Liver (tissue), 9 donors: ENCODE data around the gene UBE2K. TPM values are rescaled to one million over a fixed set of nuclear protein-coding genes. Genes with fewer than 3 reads are reported as not detected.

ENCODE experiments used
- DNase-seq: peaks from one replicate; pipeline ENCODE4 v3.0.0-alpha.2; 2017; ENCODE audit warnings: low spot score
- H3K27ac ChIP-seq, 2 donors: one replicate each; pipeline ENCODE4 v1.7.0; 2013; ENCODE audit warnings: inconsistent platforms in 2 of 2, low read length in 2 of 2, control low read depth in 1 of 2, low read depth in 1 of 2, mild to moderate bottlenecking in 1 of 2
- H3K27me3 ChIP-seq, 4 donors: one replicate each; pipeline versions ENCODE4 v1.6.1 to v1.7.0; 2013; ENCODE audit warnings: low read length in 3 of 4, inconsistent platforms in 1 of 4, mild to moderate bottlenecking in 1 of 4, moderate library complexity in 1 of 4; ENCODE audit not compliant: control insufficient read depth in 4 of 4, insufficient read depth in 4 of 4
- H3K36me3 ChIP-seq, 4 donors: one replicate each; pipeline versions ENCODE4 v1.6.1 to v1.7.0; 2013; ENCODE audit warnings: low read length in 3 of 4, mild to moderate bottlenecking in 3 of 4, low read depth in 1 of 4, moderate library complexity in 1 of 4; ENCODE audit not compliant: control insufficient read depth in 4 of 4, insufficient read depth in 3 of 4
- H3K4me1 ChIP-seq, 4 donors: one replicate each; pipeline versions ENCODE4 v1.6.1 to v1.7.0; 2013; ENCODE audit warnings: low read length in 3 of 4, mild to moderate bottlenecking in 3 of 4, moderate library complexity in 1 of 4; ENCODE audit not compliant: control insufficient read depth in 4 of 4, insufficient read depth in 4 of 4
- H3K4me3 ChIP-seq, 3 donors: one replicate each; pipeline versions ENCODE4 v1.6.1 to v1.7.0; 2013; ENCODE audit warnings: low read length in 3 of 3, control low read depth in 1 of 3, low read depth in 1 of 3, mild to moderate bottlenecking in 1 of 3
- H3K9ac ChIP-seq, 2 donors: one replicate each; pipeline ENCODE4 v1.7.0; 2013; ENCODE audit warnings: low read length in 2 of 2, mild to moderate bottlenecking in 2 of 2, moderate library complexity in 2 of 2, control low read depth in 1 of 2, low read depth in 1 of 2
- H3K9me3 ChIP-seq, 4 donors: one replicate each; pipeline versions ENCODE4 v1.6.1 to v1.7.0; 2013; ENCODE audit warnings: low read length in 3 of 4; ENCODE audit not compliant: control insufficient read depth in 4 of 4
- CTCF ChIP-seq: fragments of 150-350 bp; IDR thresholded peaks from 2 replicates; pipeline ENCODE4 v1.5.1; 2017; ENCODE audit warnings: improper control_type of control experiment, low read depth, low read length; ENCODE audit not compliant: missing input control
- EGR1 ChIP-seq, 2 donors: IDR thresholded peaks; 2 replicates each; pipeline ENCODE4 v1.6.1; 2016 to 2018; ENCODE audit warnings: antibody characterized with exemption in 2 of 2, low read depth in 2 of 2
- FOXA1 ChIP-seq: IDR thresholded peaks from 2 replicates; pipeline ENCODE4 v1.6.1; 2016; ENCODE audit warnings: antibody characterized with exemption
- GABPA ChIP-seq, 2 donors: IDR thresholded peaks in 1 of 2; conservative IDR thresholded peaks in 1 of 2; 2 replicates each; pipeline ENCODE4 v1.6.1; 2016; ENCODE audit warnings: antibody characterized with exemption in 2 of 2, mild to moderate bottlenecking in 1 of 2, moderate library complexity in 1 of 2
- JUND ChIP-seq, 2 donors: IDR thresholded peaks; 2 replicates each; pipeline ENCODE4 v1.6.1; 2016; ENCODE audit warnings: antibody characterized with exemption in 2 of 2
- RAD21 ChIP-seq, 2 donors: IDR thresholded peaks; 2 replicates each; pipeline ENCODE4 v1.6.1; 2016; ENCODE audit warnings: antibody characterized with exemption in 2 of 2, mild to moderate bottlenecking in 2 of 2
- RXRA ChIP-seq, 2 donors: IDR thresholded peaks; 2 replicates each; pipeline ENCODE4 v1.6.1; 2017 to 2018; ENCODE audit warnings: antibody characterized with exemption in 2 of 2, mild to moderate bottlenecking in 1 of 2
- YY1 ChIP-seq: IDR thresholded peaks from 2 replicates; pipeline ENCODE4 v1.6.1; 2016; ENCODE audit warnings: antibody characterized with exemption, mild to moderate bottlenecking
- WGBS: extraction: QIAGEN DNeasy Blood & Tissue Kit; methylation state at CpG from one replicate; pipeline ENCODE4 v1.1.7; 2013; 5-methylcytosine and 5-hydroxymethylcytosine counted together
- polyA plus RNA-seq, 2 donors: library from polyadenylated mRNA; stranded (reverse) in 1 of 2; unstranded in 1 of 2; fragments of 200-250 nt in 1 of 2; fragments of >200 nt in 1 of 2; fragmentation: Nextera tagmentation in 1 of 2; extraction: Ambion mirVana in 1 of 2; gene quantifications; one replicate each; pipeline versions ENCODE4 v1.2.1 to v1.2.3, GENCODE V29; 2013 to 2015
- total RNA-seq, 2 donors: library from RNA; depleted of rRNA; stranded (reverse); fragments of >200 nt; gene quantifications; one replicate each; pipeline ENCODE4 v1.2.3, GENCODE V29; 2014
- TF ChIP-seq, protein P1 (sequence below): IDR thresholded peaks from 2 replicates; pipeline ENCODE4 v1.6.1; 2016; ENCODE audit warnings: antibody characterized with exemption
- TF ChIP-seq, protein P2 (sequence below): IDR thresholded peaks from 2 replicates; pipeline ENCODE4 v1.6.1; 2016; ENCODE audit warnings: antibody characterized with exemption
- TF ChIP-seq, protein P3 (sequence below): IDR thresholded peaks from 2 replicates; pipeline ENCODE4 v1.6.1; 2016; ENCODE audit warnings: antibody characterized with exemption, mild to moderate bottlenecking
- TF ChIP-seq, protein P4 (sequence below): IDR thresholded peaks from 2 replicates; pipeline ENCODE4 v1.6.1; 2016; ENCODE audit warnings: antibody characterized with exemption
- donor health status: healthy.
- donor health status: healthy.
- donor health status: healthy.
- donor health status: healthy.
- donor health status: healthy.

Gene UBE2K
- total and polyA plus RNA-seq, 4 donors, result 21.5 to 45.3 (median 26.0) TPM

DNA sequence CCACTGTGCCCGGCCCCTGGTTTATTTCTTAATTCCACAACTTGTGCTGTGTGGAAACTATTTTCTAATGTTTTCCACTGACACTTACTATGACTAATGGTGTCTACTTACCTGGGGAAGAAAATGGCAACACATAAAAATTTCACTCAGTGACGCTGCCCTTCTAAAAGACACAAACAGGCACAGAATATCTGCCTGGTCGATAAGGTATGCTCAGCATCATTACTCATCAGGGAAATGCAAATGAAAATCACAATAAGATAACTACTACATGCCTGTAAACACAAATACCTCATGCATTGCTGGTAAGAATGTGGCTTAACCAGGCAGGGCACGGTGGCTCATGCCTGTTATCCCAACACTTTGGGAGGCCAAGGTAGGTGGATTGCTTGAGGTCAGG lies 61.6 kb downstream of the UBE2K start:
- Histone ChIP-seq H3K4me1 (no peaks in the 10 kb centered on the region), H3K27me3 (no peaks in the 10 kb centered on the region), H3K27ac (no peak overlapping the region), H3K36me3 (peaks cover 0 to 29% (median 19%) of the 10 kb centered on the region in 4 donors), H3K9ac (no peak overlapping the region), H3K4me3 (no peak overlapping the region), H3K9me3 (no peaks in the 10 kb centered on the region)
- WGBS, result 94% methylated on average over 4 of the region's 4 CpGs
- no peak for DNase-seq
- no peak for TF ChIP-seq GABPA (IDR thresholded peaks at IDR 0.05 in 1 of 2, conservative IDR thresholded peaks at IDR 0.05 in 1 of 2)
- TF ChIP-seq, protein P1, sequence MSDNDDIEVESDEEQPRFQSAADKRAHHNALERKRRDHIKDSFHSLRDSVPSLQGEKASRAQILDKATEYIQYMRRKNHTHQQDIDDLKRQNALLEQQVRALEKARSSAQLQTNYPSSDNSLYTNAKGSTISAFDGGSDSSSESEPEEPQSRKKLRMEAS, result no peak
- TF ChIP-seq YY1, result no peak
- TF ChIP-seq JUND (IDR thresholded peaks at IDR 0.05), result no peak
- no peak for TF ChIP-seq EGR1 (IDR thresholded peaks at IDR 0.05; ENCODE audit: low read depth in 2 of 2)
- no peak for TF ChIP-seq RAD21 (IDR thresholded peaks at IDR 0.05)
- TF ChIP-seq FOXA1, result no peak

DNA sequence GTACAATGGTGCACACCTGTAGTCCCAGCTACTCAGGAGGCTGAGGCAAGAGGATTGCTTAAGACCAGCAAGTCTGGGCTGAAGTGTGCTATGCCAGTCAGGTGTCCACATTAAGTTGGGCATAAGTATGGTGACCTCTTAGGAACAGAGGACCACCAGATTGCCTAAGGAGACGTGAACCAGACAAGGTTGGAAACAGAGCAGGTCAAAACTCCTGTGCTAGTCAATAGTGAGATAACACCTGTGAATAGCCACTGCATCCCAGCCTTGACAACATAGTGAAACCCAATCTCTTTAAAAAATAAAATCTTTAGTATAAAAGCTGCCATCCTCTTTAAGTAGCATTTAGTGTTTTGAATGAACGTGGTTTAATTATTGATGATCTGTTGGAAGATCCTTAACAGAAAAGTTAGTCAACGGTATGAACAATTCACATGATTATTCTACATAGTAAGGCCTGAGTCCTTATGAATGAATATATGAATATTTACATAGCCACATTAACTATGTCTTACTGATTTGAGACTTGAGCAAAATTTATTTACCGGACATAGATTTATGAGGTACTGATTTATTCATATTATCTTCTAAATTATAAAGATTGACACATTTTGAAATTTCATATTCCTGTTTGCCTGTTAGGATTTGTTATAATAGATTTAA lies 63.2 kb downstream of the UBE2K start:
- H3K4me3 ChIP-seq, result no peak overlapping the region
- no peaks in the 10 kb centered on the region for H3K9me3 ChIP-seq
- H3K36me3 ChIP-seq, result peaks cover 2 to 33% (median 20%) of the 10 kb centered on the region in 4 donors
- no peak for TF ChIP-seq FOXA1
- TF ChIP-seq CTCF, result no peak
- TF ChIP-seq, protein P2, sequence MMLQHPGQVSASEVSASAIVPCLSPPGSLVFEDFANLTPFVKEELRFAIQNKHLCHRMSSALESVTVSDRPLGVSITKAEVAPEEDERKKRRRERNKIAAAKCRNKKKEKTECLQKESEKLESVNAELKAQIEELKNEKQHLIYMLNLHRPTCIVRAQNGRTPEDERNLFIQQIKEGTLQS, result no peak
- TF ChIP-seq, protein P3, sequence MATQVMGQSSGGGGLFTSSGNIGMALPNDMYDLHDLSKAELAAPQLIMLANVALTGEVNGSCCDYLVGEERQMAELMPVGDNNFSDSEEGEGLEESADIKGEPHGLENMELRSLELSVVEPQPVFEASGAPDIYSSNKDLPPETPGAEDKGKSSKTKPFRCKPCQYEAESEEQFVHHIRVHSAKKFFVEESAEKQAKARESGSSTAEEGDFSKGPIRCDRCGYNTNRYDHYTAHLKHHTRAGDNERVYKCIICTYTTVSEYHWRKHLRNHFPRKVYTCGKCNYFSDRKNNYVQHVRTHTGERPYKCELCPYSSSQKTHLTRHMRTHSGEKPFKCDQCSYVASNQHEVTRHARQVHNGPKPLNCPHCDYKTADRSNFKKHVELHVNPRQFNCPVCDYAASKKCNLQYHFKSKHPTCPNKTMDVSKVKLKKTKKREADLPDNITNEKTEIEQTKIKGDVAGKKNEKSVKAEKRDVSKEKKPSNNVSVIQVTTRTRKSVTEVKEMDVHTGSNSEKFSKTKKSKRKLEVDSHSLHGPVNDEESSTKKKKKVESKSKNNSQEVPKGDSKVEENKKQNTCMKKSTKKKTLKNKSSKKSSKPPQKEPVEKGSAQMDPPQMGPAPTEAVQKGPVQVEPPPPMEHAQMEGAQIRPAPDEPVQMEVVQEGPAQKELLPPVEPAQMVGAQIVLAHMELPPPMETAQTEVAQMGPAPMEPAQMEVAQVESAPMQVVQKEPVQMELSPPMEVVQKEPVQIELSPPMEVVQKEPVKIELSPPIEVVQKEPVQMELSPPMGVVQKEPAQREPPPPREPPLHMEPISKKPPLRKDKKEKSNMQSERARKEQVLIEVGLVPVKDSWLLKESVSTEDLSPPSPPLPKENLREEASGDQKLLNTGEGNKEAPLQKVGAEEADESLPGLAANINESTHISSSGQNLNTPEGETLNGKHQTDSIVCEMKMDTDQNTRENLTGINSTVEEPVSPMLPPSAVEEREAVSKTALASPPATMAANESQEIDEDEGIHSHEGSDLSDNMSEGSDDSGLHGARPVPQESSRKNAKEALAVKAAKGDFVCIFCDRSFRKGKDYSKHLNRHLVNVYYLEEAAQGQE, result no peak
- TF ChIP-seq, protein P4, sequence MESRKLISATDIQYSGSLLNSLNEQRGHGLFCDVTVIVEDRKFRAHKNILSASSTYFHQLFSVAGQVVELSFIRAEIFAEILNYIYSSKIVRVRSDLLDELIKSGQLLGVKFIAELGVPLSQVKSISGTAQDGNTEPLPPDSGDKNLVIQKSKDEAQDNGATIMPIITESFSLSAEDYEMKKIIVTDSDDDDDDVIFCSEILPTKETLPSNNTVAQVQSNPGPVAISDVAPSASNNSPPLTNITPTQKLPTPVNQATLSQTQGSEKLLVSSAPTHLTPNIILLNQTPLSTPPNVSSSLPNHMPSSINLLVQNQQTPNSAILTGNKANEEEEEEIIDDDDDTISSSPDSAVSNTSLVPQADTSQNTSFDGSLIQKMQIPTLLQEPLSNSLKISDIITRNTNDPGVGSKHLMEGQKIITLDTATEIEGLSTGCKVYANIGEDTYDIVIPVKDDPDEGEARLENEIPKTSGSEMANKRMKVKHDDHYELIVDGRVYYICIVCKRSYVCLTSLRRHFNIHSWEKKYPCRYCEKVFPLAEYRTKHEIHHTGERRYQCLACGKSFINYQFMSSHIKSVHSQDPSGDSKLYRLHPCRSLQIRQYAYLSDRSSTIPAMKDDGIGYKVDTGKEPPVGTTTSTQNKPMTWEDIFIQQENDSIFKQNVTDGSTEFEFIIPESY, result no peak
- TF ChIP-seq RXRA (IDR thresholded peaks at IDR 0.05), result no peak
- no peak for TF ChIP-seq RAD21 (IDR thresholded peaks at IDR 0.05)
- TF ChIP-seq YY1, result no peak
- no peak for TF ChIP-seq JUND (IDR thresholded peaks at IDR 0.05)
- H3K4me1 ChIP-seq, result no peaks in the 10 kb centered on the region
- WGBS, result 95% methylated on average over 4 of the region's 4 CpGs
- H3K9ac ChIP-seq, result no peak overlapping the region
- H3K27ac ChIP-seq, result no peak overlapping the region
- H3K27me3 ChIP-seq, result no peaks in the 10 kb centered on the region
- no peak for DNase-seq
